GF-D8 (cell line): ENCODE results near the gene EVC.
"Not testable (repeated sequence)": the region's sequence is repeated elsewhere in the genome, so short reads cannot be mapped to it uniquely, and the experiment has no call there.

Source experiments
- DNase-seq: peaks from one replicate; lab custom pipeline; 2025; lab: John Stamatoyannopoulos, UW

The EVC gene

GRCh38 chr4:5843573-5844530 is 132.9 kb downstream of the EVC start:
- no peak for DNase-seq

- DNase-seq = no peak
Observed at GRCh38 chr4:5845035-5845905, 134.3 kb downstream of the EVC start.

- no peak for DNase-seq
Observed at GRCh38 chr4:5851637-5852301, 140.8 kb downstream of the EVC start.

GRCh38 chr4:5852523-5853202 is 141.7 kb downstream of the EVC start:
- no peak for DNase-seq

GRCh38 chr4:5854929-5855328 is 143.9 kb downstream of the EVC start:
- no peak for DNase-seq

GRCh38 chr4:5856362-5856761 is 145.4 kb downstream of the EVC start:
- not testable (repeated sequence) for DNase-seq

- DNase-seq = no peak
Observed at GRCh38 chr4:5857199-5857598, 146.2 kb downstream of the EVC start.

GRCh38 chr4:5858020-5858769 is 147.2 kb downstream of the EVC start:
- DNase-seq = no peak

GRCh38 chr4:5863461-5864113 is 152.6 kb downstream of the EVC start:
- no peak for DNase-seq
